SK-N-SH (cell line): ENCODE results near the gene SUN2. TPM values are rescaled to one million over a fixed set of nuclear protein-coding genes. Genes with fewer than 3 reads are reported as not detected.

Experiments used
- CTCF ChIA-PET: fragments of 300-600, 350-600 bp; formaldehyde crosslinking; extraction: SDS; loops from one replicate; lab custom pipeline; 2021; lab: Yijun Ruan, JAX
- POLR2A ChIA-PET: fragments of 350-600 bp; sonication (Branson Sonifier 250); formaldehyde crosslinking; extraction: SDS; loops from one replicate; lab custom pipeline; 2020; ENCODE audit warnings: antibody characterized with exemption, inconsistent platforms; lab: Yijun Ruan, JAX
- DNase-seq: peaks from one replicate; pipeline ENCODE4 v3.0.0; 2012
- H2AFZ ChIP-seq: fragments of 200-600 bp; sonication (generic); 2 replicates; pipeline ENCODE4 v1.8.1; 2016; ENCODE audit warnings: antibody characterized with exemption, mild to moderate bottlenecking, low read depth
- H3F3A ChIP-seq: fragments of 200-600 bp; sonication (generic); replicated peaks from 2 replicates; pipeline ENCODE3; 2016; ENCODE audit warnings: antibody characterized with exemption, mild to moderate bottlenecking; ENCODE audit not compliant: insufficient read depth
- H3K27ac ChIP-seq, 2 experiments: fragments of 200-500 bp in 1 of 2; fragments of 200-600 bp in 1 of 2; sonication (Bioruptor generic) in 1 of 2; sonication (generic), shearing (Covaris generic) in 1 of 2; 2 replicates each; pipeline versions ENCODE4 v1.5.1 to v1.6.1; 2014 to 2016; ENCODE audit warnings: low read depth in 2 of 2, inconsistent platforms in 1 of 2, low read length in 1 of 2, mild to moderate bottlenecking in 1 of 2, mixed read lengths in 1 of 2
- H3K27me3 ChIP-seq: fragments of 200-600 bp; sonication (generic), shearing (Covaris generic); 2 replicates; pipeline ENCODE4 v1.6.1; 2016; ENCODE audit warnings: mixed run types; ENCODE audit not compliant: insufficient read depth
- H3K36me3 ChIP-seq, 2 experiments: fragments of 200-500 bp in 1 of 2; fragments of 200-600 bp in 1 of 2; sonication (Bioruptor generic) in 1 of 2; sonication (generic) in 1 of 2; replicated peaks in 1 of 2; 2 replicates each; pipeline versions ENCODE3 to v1.5.1; 2014 to 2016; ENCODE audit warnings: low read length in 1 of 2, mild to moderate bottlenecking in 1 of 2; ENCODE audit not compliant: insufficient read depth in 2 of 2, control insufficient read depth in 1 of 2
- H3K4me1 ChIP-seq, 2 experiments: fragments of 200-500 bp in 1 of 2; fragments of 200-600 bp in 1 of 2; sonication (Bioruptor generic) in 1 of 2; sonication (generic), shearing (Covaris generic) in 1 of 2; 2 replicates each; pipeline versions ENCODE4 v1.5.1 to v1.6.1; 2014 to 2016; ENCODE audit warnings: low read depth in 1 of 2, low read length in 1 of 2, mixed run types in 1 of 2; ENCODE audit not compliant: insufficient read depth in 2 of 2, control insufficient read depth in 1 of 2
- H3K4me2 ChIP-seq: fragments of 200-600 bp; sonication (generic), shearing (Covaris generic); 2 replicates; pipeline ENCODE4 v1.6.1; 2017; ENCODE audit warnings: mixed run types
- H3K4me3 ChIP-seq, 2 experiments: fragments of 200-500 bp in 1 of 2; fragments of 200-600 bp in 1 of 2; sonication (Bioruptor generic) in 1 of 2; sonication (generic), shearing (Covaris generic) in 1 of 2; 2 replicates each; pipeline versions ENCODE4 v1.5.1 to v1.8.1; 2014 to 2016; ENCODE audit warnings: low read depth in 2 of 2, inconsistent platforms in 1 of 2, low read length in 1 of 2, mild to moderate bottlenecking in 1 of 2, mixed read lengths in 1 of 2, moderate library complexity in 1 of 2
- H3K79me2 ChIP-seq: fragments of 200-600 bp; sonication (generic); 2 replicates; pipeline ENCODE4 v1.8.1; 2017; ENCODE audit warnings: mild to moderate bottlenecking; ENCODE audit not compliant: insufficient read depth
- H3K9ac ChIP-seq: fragments of 200-600 bp; sonication (generic); 2 replicates; pipeline ENCODE4 v1.6.1; 2017; ENCODE audit warnings: mixed run types
- H3K9me2 ChIP-seq: fragments of 200-600 bp; sonication (generic); 2 replicates; pipeline ENCODE4 v1.6.1; 2017; ENCODE audit warnings: mixed run types
- H3K9me3 ChIP-seq: fragments of 200-600 bp; sonication (generic); 2 replicates; pipeline ENCODE4 v1.6.1; 2017; ENCODE audit warnings: mixed run types, mild to moderate bottlenecking, moderate library complexity
- H4K20me1 ChIP-seq: fragments of 200-600 bp; sonication (generic); 2 replicates; pipeline ENCODE4 v1.6.1; 2017; ENCODE audit warnings: mild to moderate bottlenecking, mixed run types; ENCODE audit not compliant: insufficient read depth
- EZH2phosphoT487 ChIP-seq: fragments of 200-600 bp; sonication (generic); IDR thresholded peaks from 2 replicates; pipeline ENCODE4 v1.6.1; 2017; ENCODE audit warnings: low read depth, mixed run types, mild to moderate bottlenecking, antibody characterized with exemption, moderate library complexity, borderline replicate concordance
- FOSL2 ChIP-seq: IDR thresholded peaks from 2 replicates; pipeline ENCODE4 v1.4.0; 2012; ENCODE audit warnings: low read depth, mild to moderate bottlenecking, moderate library complexity, borderline replicate concordance
- IRF3 ChIP-seq: fragments of 150-350 bp; IDR thresholded peaks from 2 replicates; pipeline ENCODE4 v1.6.1; 2016; ENCODE audit warnings: mild to moderate bottlenecking, low read depth, low read length
- MEF2A ChIP-seq: IDR thresholded peaks from 2 replicates; pipeline ENCODE4 v1.4.0; 2012; ENCODE audit warnings: low read depth, borderline replicate concordance
- NFIC ChIP-seq: IDR thresholded peaks from 2 replicates; pipeline ENCODE4 v1.4.0; 2012; ENCODE audit warnings: borderline replicate concordance
- NRF1 ChIP-seq: IDR thresholded peaks from 2 replicates; pipeline ENCODE4 v1.6.1; 2012; ENCODE audit warnings: low read depth, mild to moderate bottlenecking, low read length
- RAD21 ChIP-seq: IDR thresholded peaks from 2 replicates; pipeline ENCODE4 v1.6.1; 2012; ENCODE audit warnings: mild to moderate bottlenecking, low read length
- RCOR1 ChIP-seq: fragments of 150-350 bp; IDR thresholded peaks from 2 replicates; pipeline ENCODE4 v1.6.1; 2017; ENCODE audit warnings: antibody characterized with exemption, low read length
- RFX5 ChIP-seq: IDR thresholded peaks from 2 replicates; pipeline ENCODE4 v1.6.1; 2012; ENCODE audit warnings: mild to moderate bottlenecking, improper control_type of control experiment, low read length
- SIN3A ChIP-seq: IDR thresholded peaks from 2 replicates; pipeline ENCODE4 v1.6.1; 2012; ENCODE audit warnings: low read depth, mild to moderate bottlenecking, low read length, moderate library complexity, borderline replicate concordance
- TCF12 ChIP-seq: IDR thresholded peaks from 2 replicates; pipeline ENCODE4 v1.4.0; 2012
- ZBTB33 ChIP-seq: IDR thresholded peaks from 2 replicates; pipeline ENCODE4 v1.4.0; 2012; ENCODE audit warnings: low read depth, borderline replicate concordance
- WGBS: methylation state at CpG from one replicate; pipeline ENCODE4 v1.1.6; 2017; ENCODE audit warnings: low lambda C conversion rate; 5-methylcytosine and 5-hydroxymethylcytosine counted together
- polyA plus RNA-seq, 3 experiments: library from polyadenylated mRNA; depleted of rRNA; stranded (reverse); fragments of >200 nt; gene quantifications; 2 replicates each; pipeline ENCODE4 v1.2.3, GENCODE V29; 2012

SUN2 gene
- polyA plus RNA-seq, 1 of the 3 experiments (the other 2 are of a cell fraction): 10.2 TPM

- TF ChIP-seq IRF3 (no peak), NRF1 (no peak), RCOR1 (no peak), TCF12 (no peak), RFX5 (no peak), RAD21 (no peak), FOSL2 (no peak), NFIC (no peak)
Measured at GRCh38 chr22:38724176-38724575, 31.6 kb downstream of the SUN2 start (continued).

- H3K79me2 ChIP-seq: no peaks in the 10 kb centered on the region
- H3K4me2 ChIP-seq: no peak overlapping the region
- TF ChIP-seq ZBTB33: no peak
- TF ChIP-seq SIN3A: no peak
- ChIA-PET CTCF (interaction anchor here (4.7 kb wide), 1 partner anchor 11 kb away, joined by 15 read pairs; no protein-coding TSS in a partner anchor), POLR2A (no interaction called here)
- no peak overlapping the region for H3K4me3 ChIP-seq
- H4K20me1 ChIP-seq: no peaks in the 10 kb centered on the region
- 92% methylated on average over 7 of the region's 7 CpGs for WGBS
- no peak for DNase-seq
- H3K36me3 ChIP-seq: peaks cover 0 to 15% of the 10 kb centered on the region in 2 experiments
- H3K9ac ChIP-seq: no peak overlapping the region
- no peaks in the 10 kb centered on the region for H3K27me3 ChIP-seq
- H3K9me2 ChIP-seq: no peaks in the 10 kb centered on the region
- peaks cover 6% of the 10 kb centered on the region for H3F3A ChIP-seq
- no peaks in the 10 kb centered on the region for H3K4me1 ChIP-seq
- H3K9me3 ChIP-seq: no peaks in the 10 kb centered on the region
- no peak overlapping the region for H2AFZ ChIP-seq
- no peak overlapping the region for H3K27ac ChIP-seq
Measured at GRCh38 chr22:38721551-38721950, 34.2 kb downstream of the SUN2 start.

- H3K9me2 ChIP-seq: no peaks in the 10 kb centered on the region
- no peaks in the 10 kb centered on the region for H4K20me1 ChIP-seq
- H3F3A ChIP-seq: peaks cover 6% of the 10 kb centered on the region
- ChIA-PET POLR2A (no interaction called here), CTCF (interaction anchor here (4.7 kb wide), 1 partner anchor 12 kb away, joined by 15 read pairs; no protein-coding TSS in a partner anchor)
- 95% methylated on average over 3 of the region's 3 CpGs for WGBS
- H3K4me1 ChIP-seq: no peaks in the 10 kb centered on the region
- no peaks in the 10 kb centered on the region for H3K9me3 ChIP-seq
- TF ChIP-seq MEF2A (no peak), EZH2phosphoT487 (no peak), IRF3 (no peak)
- H2AFZ ChIP-seq: no peak overlapping the region
- H3K36me3 ChIP-seq: peaks cover 0 to 15% of the 10 kb centered on the region in 2 experiments
- peaks cover 2% of the 10 kb centered on the region; the same call in 1 of the 2 replicates for H3K79me2 ChIP-seq
- no peak overlapping the region for H3K4me3 ChIP-seq
- H3K9ac ChIP-seq: no peak overlapping the region
- no peak for DNase-seq
- H3K4me2 ChIP-seq: no peak overlapping the region
- no peaks in the 10 kb centered on the region for H3K27me3 ChIP-seq
- H3K27ac ChIP-seq: no peak overlapping the region
Measured at GRCh38 chr22:38720350-38720749, 35.4 kb downstream of the SUN2 start.
